SK-MEL-5 (cell line): ENCODE measurements around the gene NNMT. TPM values are rescaled to one million over a fixed set of nuclear protein-coding genes. Genes with fewer than 3 reads are reported as not detected.

Source experiments
- DNase-seq: peaks from one replicate; pipeline ENCODE4 v3.0.0-alpha.2; 2016; ENCODE audit warnings: low read depth, low spot score
- in situ Hi-C: cut with HindIII; loops from 2 replicates; pipeline ENCODE4 v1.10.0; 2016; ENCODE audit warnings: low sequenced_read_pairs, high pct_unique_total_duplicates, low pct_unique_long_range_greater_than_20kb
- total RNA-seq: library from RNA; depleted of rRNA; stranded (reverse); fragments of >200 nt; shearing (Covaris generic); gene quantifications from 2 replicates; pipeline ENCODE4 v1.2.3, GENCODE V29; 2014; rRNA removed

The NNMT gene
- total RNA-seq, 1 experiment from 2014 or later: 57.7 TPM

DNA sequence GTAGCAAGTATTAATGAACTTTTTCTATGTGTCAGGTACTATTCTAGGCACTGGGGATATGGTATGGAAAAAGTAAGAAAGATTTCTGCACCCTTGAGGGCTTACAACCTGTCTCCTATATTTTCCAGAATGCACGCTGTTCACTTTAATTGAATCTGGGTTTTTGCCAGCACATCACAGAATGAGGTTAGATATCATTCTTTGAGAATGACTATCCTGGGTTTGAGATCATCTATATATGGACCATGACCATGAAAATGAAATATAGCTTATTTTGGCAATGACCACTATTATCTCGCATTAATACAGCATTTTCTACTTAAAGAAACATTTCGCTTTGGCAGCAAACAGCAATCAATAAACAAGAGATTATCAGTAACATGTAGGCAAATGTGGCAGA, 57.2 kb downstream of the NNMT start:
- DNase-seq: no peak
- in situ Hi-C loops: no loop called here

DNA sequence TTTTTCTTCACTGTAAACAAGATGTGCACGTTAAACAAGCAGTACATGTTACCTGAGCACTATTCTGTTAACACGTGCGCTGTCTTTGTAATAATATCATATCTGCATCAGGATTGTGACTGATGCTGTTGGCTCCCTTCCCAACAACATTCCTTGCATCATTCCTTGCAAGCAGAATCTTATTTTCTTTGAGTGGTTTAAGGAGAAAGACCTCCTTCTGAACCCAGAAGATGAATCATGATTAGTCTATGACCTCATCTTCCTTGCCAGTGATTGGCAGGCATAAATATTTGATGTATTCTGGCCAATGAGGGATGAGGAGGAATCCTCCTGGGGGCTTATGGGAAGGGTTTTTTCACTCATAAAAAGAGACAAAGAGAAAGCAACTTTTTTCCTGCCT, 57.9 kb downstream of the NNMT start:
- DNase-seq: no peak
- in situ Hi-C loops: no loop called here

DNA sequence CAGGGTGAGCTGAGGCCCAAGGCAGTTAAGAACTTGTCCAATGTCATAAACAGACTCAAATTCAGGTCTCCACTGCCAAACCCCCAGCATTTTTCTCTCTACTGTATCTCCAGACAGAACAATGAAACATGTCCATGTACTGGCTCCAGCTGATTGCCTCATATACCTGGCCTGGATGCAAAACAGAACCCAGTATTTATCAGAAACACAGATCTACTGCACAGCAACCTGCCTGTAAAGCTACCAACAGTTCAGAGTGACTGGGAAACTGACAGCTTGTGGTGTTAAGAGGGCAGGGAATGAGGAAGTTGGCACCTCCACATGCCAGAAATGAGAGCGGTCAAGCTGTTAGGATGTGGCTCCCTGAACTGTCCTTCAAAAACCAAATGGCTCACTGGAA, 62.5 kb downstream of the NNMT start:
- in situ Hi-C loops: no loop called here
- DNase-seq: no peak

DNA sequence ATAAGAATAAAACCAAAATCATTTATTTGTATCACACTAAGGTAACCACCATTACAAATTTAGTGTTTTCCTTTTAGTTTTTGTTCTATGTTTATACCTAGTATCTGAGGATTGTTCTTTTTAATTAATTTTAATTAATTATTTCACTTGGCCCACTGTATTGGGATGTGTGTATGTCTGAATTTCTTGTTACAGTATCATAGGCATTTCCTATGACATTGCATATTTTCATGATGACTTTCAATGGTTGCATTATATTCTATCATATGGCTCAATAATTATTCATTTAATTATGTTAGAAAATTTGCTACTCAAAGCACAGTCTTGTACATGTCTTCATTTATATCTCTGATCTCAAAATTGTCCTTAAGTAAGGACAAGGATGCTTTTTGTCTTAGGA, 63.1 kb downstream of the NNMT start:
- DNase-seq: no peak
- in situ Hi-C loops: no loop called here

DNA sequence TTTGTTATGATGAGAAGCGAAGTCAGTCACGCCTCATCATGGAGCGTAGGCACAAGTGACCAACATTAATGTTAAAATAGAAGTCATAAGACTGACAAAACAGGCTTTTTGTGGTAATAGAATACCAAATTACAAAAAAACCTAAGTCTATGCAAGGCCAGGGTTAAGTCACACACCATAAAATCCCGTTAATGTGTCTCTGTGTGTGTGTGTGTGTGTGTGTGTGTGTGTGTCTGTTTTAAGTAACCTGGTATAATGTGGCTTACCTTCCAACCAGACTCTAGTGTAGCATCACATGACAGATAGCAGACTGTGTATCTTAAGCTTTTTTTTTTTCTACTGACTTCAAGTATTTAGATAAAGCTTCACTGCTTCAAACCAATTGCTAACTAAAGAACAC, 66.1 kb downstream of the NNMT start:
- DNase-seq: no peak
- in situ Hi-C loops: no loop called here

DNA sequence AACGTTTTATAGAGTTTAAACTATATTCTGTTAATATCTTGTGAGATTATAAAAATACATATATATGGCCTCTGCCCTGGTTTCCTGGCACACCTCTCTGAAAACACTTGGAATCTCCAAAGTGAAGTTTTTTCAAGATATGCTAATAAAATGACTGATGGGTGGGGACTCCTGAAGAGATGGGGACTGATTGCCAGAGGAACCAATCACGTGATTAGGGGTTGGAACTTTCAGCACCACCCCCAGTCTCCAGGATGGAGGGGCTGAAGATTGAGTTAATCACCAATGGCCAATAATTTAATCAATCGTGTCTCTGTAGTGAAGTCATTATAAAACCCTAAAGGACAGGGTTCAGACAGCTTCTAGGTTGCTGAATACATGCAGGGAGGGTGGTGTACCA, 66.8 kb downstream of the NNMT start:
- no peak for DNase-seq
- in situ Hi-C loops: no loop called here

Other genes with a start within 250 kb of the NNMT start
- gene ZBTB16, start 236.7 kb upstream of the NNMT start, total RNA-seq: not detected in 2 replicates
- gene C11orf71, start 104.1 kb downstream of the NNMT start, total RNA-seq: 7.9 and 8.7 TPM in 2 replicates
- gene RBM7, start 104.3 kb downstream of the NNMT start, total RNA-seq: 23.8 and 29.0 TPM in 2 replicates
- gene REXO2, start 143.1 kb downstream of the NNMT start, total RNA-seq: 108 and 118 TPM in 2 replicates